RWPE1 (cell line): ENCODE results near the gene RPF1.

Experiments
- CTCF ChIA-PET: fragments of 350-600 bp; sonication (Branson Sonifier 250); formaldehyde crosslinking; extraction: SDS; loops from one replicate; lab custom pipeline; 2021; lab: Yijun Ruan, JAX
- POLR2A ChIA-PET: fragments of 400-600 bp; formaldehyde crosslinking; extraction: SDS; loops from one replicate; lab custom pipeline; 2020; ENCODE audit warnings: antibody characterized with exemption; ENCODE audit not compliant: low non-redundant PET; lab: Yijun Ruan, JAX
- DNase-seq: peaks from one replicate; pipeline ENCODE4 v3.0.0; 2012; ENCODE audit warnings: low spot score
- H3K27ac ChIP-seq: fragments of 450-650 bp; 2 replicates; pipeline ENCODE4 v1.5.1; 2017
- CTCF ChIP-seq: fragments of 450-650 bp; conservative IDR thresholded peaks from 2 replicates; pipeline ENCODE4 v1.5.1; 2017; ENCODE audit warnings: low read depth, mild to moderate bottlenecking

The RPF1 gene

DNA sequence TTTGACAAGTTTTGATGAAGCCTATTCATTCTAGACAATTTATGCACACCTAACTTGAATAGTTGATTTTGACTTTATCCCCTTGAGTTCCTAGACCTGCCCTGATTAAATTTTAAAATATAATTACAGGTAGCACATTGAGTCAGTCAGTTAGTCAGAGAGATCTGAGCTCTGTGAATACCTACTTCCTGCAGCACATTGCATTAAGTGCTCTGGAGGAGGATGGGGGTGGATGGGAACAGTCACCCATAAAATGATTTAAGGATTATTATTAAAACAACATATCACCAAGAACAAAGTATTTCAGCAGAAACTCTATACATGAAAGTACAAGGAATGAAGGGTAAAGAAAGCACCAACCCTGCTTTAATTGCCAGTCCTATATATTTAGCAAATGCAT is 11.8 kb upstream of the RPF1 start:
- no peak for TF ChIP-seq CTCF
- CTCF ChIA-PET: interaction anchor here (0.6 kb wide), 1 partner anchor 469 kb away, joined by 3 read pairs; no protein-coding TSS in a partner anchor
- H3K27ac ChIP-seq: no peak overlapping the region
- no peak for DNase-seq
- POLR2A ChIA-PET: no interaction called here

DNA sequence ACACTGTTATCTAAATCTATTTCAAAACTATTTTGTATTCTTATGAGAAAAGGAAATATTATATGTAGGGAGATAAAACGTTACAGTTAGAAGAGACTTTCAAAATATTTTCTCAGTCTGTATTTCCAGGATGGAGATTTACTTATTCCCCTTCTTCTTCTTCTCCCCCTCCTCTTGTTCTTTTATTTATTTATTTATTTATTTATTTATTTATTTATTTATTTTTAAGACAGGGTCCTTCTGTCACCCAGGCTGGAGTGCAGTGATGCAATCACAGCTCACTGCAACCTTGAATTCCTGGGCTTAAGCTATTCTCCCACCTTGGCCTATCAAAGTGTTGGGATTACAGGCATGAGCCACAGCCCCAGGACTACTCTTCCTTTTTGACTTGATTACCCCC is 2.8 kb upstream of the RPF1 start:
- no peak for DNase-seq
- CTCF ChIA-PET: no interaction called here
- POLR2A ChIA-PET: no interaction called here
- TF ChIP-seq CTCF: no peak
- no peak overlapping the region for H3K27ac ChIP-seq

DNA sequence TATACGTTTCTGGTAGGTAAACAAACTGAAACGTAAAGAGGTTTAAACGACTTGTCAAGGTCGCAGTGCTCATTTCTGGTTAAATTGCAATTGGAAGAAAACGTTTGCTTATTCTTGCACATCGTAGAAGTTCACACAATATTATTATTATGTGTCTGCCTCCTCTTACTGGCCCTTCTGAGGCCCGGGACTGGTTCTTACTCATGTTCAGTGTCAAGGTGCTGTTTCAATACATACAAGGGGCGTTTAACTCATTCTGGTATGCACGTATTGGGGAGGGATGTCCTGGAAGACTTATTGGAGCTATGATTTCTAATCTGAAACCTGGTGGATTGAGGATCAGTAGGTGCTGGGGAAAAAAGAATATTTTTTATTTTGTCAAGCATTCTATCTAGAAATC is 932 bp downstream of the RPF1 start:
- ChIA-PET POLR2A (no interaction called here), CTCF (interaction anchor here (1.6 kb wide), 1 partner anchor 141 kb away, joined by 4 read pairs; no protein-coding TSS in a partner anchor)
- DNase-seq: no peak
- TF ChIP-seq CTCF: no peak
- peak overlapping the region; percentile 91; the same call in 1 of the 2 replicates for H3K27ac ChIP-seq

- no peak overlapping the region for H3K27ac ChIP-seq
- POLR2A ChIA-PET: interaction anchor here (0.6 kb wide), 1 partner anchor 96 kb away, joined by 3 read pairs; no protein-coding TSS in a partner anchor
- CTCF ChIA-PET: interaction anchor here (0.6 to 1.6 kb wide), 2 partner anchors 140 to 342 kb away, joined by 4 to 5 read pairs; no protein-coding TSS in a partner anchor
- no peak for TF ChIP-seq CTCF
- DNase-seq: no peak
These were observed 1.6 kb downstream of the RPF1 start for GRCh38 chr1:84480650-84481049.

GRCh38 chr1:84481317-84481716 is 2.3 kb downstream of the RPF1 start:
- POLR2A ChIA-PET: no interaction called here

DNA sequence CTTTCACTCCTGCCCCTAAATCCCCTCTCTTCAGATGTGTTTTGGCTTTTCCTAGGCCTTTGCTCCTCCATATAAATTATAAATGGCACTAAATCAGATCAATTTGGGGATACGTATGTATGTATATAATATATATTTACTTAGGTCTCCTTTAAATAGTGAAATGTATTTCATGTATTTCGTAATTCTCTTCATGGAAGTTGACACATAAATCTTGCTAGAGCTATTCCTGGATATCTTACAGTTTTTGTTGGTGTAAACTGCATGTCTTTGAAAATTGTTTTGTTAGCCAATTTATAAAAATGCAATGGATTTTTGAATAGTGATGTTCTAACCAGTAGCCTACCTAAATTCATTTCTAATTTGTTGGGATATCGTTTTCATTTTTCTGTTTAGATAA is 9.0 kb downstream of the RPF1 start:
- CTCF ChIA-PET: no interaction called here
- POLR2A ChIA-PET: no interaction called here
- no peak for TF ChIP-seq CTCF
- H3K27ac ChIP-seq: no peak overlapping the region
- DNase-seq: no peak

More at GRCh38 chr1:84481317-84481716, 2.3 kb downstream of the RPF1 start:
- H3K27ac ChIP-seq: no peak overlapping the region
- CTCF ChIA-PET: interaction anchor here (0.6 to 1.6 kb wide), 2 partner anchors 139 to 333 kb away, joined by 3 to 4 read pairs; no protein-coding TSS in a partner anchor
- no peak for DNase-seq
- no peak for TF ChIP-seq CTCF
